CD4-positive, alpha-beta T cell (primary cell): ENCODE results near the gene TMEM145. TPM values are rescaled to one million over a fixed set of nuclear protein-coding genes. Genes with fewer than 3 reads are reported as not detected.

Experiments
- ATAC-seq: fragments of 200-7000 bp; cut with Tn5 transposase; one replicate; pipeline ENCODE4 v1.10.0; 2022; ENCODE audit warnings: mild to moderate bottlenecking; ENCODE audit not compliant: poor library complexity
- CTCF ChIA-PET: fragments of 350-600 bp; sonication (Branson Sonifier 250); formaldehyde crosslinking; loops from one replicate; lab custom pipeline; 2021; ENCODE audit warnings: antibody characterized with exemption, inconsistent platforms; lab: Charles Lee
- POLR2A ChIA-PET: fragments of 350-600 bp; sonication (Branson Sonifier 250); formaldehyde crosslinking; loops from one replicate; lab custom pipeline; 2021; ENCODE audit warnings: antibody characterized with exemption, inconsistent platforms; lab: Charles Lee
- DNase-seq, 14 experiments: peaks; one replicate each; pipeline ENCODE4 v3.0.0-alpha.2; 2013 to 2020; ENCODE audit warnings: mixed read lengths in 2 of 14
- H3K27ac ChIP-seq, 2 donors: one replicate each; pipeline versions ENCODE4 v1.5.1 to v1.7.0; 2013; ENCODE audit warnings: low read length in 2 of 2, low read depth in 1 of 2, mild to moderate bottlenecking in 1 of 2
- H3K27me3 ChIP-seq, 2 experiments: 1 replicate in 1 of 2; 2 replicates in 1 of 2; pipeline versions ENCODE4 v1.6.1 to v1.7.0; 2013; ENCODE audit warnings: low read length in 2 of 2, control low read depth in 1 of 2, mild to moderate bottlenecking in 1 of 2, moderate library complexity in 1 of 2; ENCODE audit not compliant: insufficient read depth in 2 of 2, control insufficient read depth in 1 of 2
- H3K36me3 ChIP-seq: one replicate; pipeline ENCODE4 v1.6.1; 2013; ENCODE audit warnings: low read length, control low read depth; ENCODE audit not compliant: insufficient read depth
- H3K4me1 ChIP-seq: one replicate; pipeline ENCODE4 v1.6.1; 2013; ENCODE audit warnings: low read length, control low read depth; ENCODE audit not compliant: insufficient read depth
- H3K4me3 ChIP-seq: one replicate; pipeline ENCODE4 v1.5.1; 2013; ENCODE audit warnings: mild to moderate bottlenecking, low read length, moderate library complexity
- H3K9me3 ChIP-seq, 2 experiments: 1 replicate in 1 of 2; 2 replicates in 1 of 2; pipeline versions ENCODE4 v1.6.1 to v1.7.0; 2013; ENCODE audit warnings: low read length in 2 of 2, mild to moderate bottlenecking in 2 of 2, control low read depth in 1 of 2, moderate library complexity in 1 of 2; ENCODE audit not compliant: control insufficient read depth in 1 of 2, insufficient read depth in 1 of 2
- H3K27ac Mint-ChIP-seq: one replicate; pipeline ENCODE4 v1.8.0; 2020; ENCODE audit warnings: mixed read lengths
- H3K27me3 Mint-ChIP-seq: one replicate; pipeline ENCODE4 v1.8.0; 2021; ENCODE audit warnings: mixed read lengths
- H3K36me3 Mint-ChIP-seq: one replicate; pipeline ENCODE4 v1.8.0; 2021; ENCODE audit warnings: low read depth, mixed read lengths
- H3K4me1 Mint-ChIP-seq: one replicate; pipeline ENCODE4 v1.8.0; 2021; ENCODE audit warnings: low read depth, mixed read lengths
- H3K4me3 Mint-ChIP-seq: one replicate; pipeline ENCODE4 v1.8.0; 2020; ENCODE audit warnings: mild to moderate bottlenecking, mixed read lengths
- H3K9me3 Mint-ChIP-seq: one replicate; pipeline ENCODE4 v1.8.0; 2020; ENCODE audit warnings: mixed read lengths
- intact Hi-C, 2 experiments: fragments of 100-400 bp; cut with DNase I in 1 of 2; cut with micrococcal nuclease in 1 of 2; formaldehyde crosslinking; loops; one replicate each; pipeline versions ENCODE4 v1.15.1 to v1.9.0; 2023 to 2025; cut with DNase I, micrococcal nuclease
- microRNA-seq: library from miRNA; unstranded; fragments of <30 nt; microRNA quantifications from one replicate; pipeline ENCODE4 v1.2.0, GENCODE V29; 2021; ENCODE audit warnings: borderline microRNAs expressed, borderline replicate concordance
- total RNA-seq, 174 experiments: library from RNA in 2 of 174; stranded (reverse) in 2 of 174; gene quantifications; one replicate each; pipeline ENCODE4 v1.2.3 and lab custom pipeline; 2021 to 2026
- TF ChIP-seq, protein P1 (sequence below): fragments of 200-600 bp; IDR thresholded peaks from one replicate; pipeline ENCODE4 v1.8.0; 2022; ENCODE audit warnings: antibody characterized with exemption, mild to moderate bottlenecking

TMEM145 gene
- total RNA-seq, 2 experiments from 2014 or later: not detected

DNA sequence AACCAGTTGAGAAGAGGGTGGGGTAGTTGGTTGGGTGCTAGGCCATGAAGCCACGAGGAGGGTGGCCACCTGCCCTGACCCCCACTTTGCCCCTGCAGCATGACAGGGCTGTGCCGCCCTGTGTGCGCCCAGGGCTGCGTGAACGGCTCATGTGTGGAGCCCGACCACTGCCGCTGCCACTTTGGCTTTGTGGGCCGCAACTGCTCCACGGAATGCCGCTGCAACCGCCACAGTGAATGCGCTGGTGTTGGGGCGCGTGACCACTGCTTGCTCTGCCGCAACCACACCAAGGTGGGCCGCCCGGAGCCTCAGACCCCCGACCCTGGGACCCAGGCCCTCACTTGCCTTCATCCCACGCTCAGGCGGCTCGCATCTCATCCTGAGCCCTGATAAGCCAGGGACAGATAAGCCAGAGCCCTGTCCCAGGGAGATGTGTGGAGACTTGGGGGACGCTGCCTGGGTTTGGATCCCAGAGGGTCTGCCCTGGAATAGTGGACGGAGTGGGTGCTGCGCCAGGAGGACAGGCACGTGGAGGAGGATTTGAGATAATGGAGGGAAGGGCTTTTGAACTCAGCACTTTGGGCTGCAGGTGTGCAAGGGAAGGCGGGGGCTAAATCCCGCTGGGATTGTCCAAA, 56.4 kb downstream of the TMEM145 start:
- H3K4me3 Mint-ChIP-seq: no peak overlapping the region
- CTCF ChIA-PET: no interaction called here
- no peak overlapping the region for H3K4me3 ChIP-seq
- H3K36me3 Mint-ChIP-seq: no peaks in the 10 kb centered on the region
- POLR2A ChIA-PET: no interaction called here
- H3K27me3 Mint-ChIP-seq: no peaks in the 10 kb centered on the region
- no peaks in the 10 kb centered on the region for H3K4me1 Mint-ChIP-seq
- H3K9me3 ChIP-seq: no peaks in the 10 kb centered on the region
- TF ChIP-seq, protein P1, sequence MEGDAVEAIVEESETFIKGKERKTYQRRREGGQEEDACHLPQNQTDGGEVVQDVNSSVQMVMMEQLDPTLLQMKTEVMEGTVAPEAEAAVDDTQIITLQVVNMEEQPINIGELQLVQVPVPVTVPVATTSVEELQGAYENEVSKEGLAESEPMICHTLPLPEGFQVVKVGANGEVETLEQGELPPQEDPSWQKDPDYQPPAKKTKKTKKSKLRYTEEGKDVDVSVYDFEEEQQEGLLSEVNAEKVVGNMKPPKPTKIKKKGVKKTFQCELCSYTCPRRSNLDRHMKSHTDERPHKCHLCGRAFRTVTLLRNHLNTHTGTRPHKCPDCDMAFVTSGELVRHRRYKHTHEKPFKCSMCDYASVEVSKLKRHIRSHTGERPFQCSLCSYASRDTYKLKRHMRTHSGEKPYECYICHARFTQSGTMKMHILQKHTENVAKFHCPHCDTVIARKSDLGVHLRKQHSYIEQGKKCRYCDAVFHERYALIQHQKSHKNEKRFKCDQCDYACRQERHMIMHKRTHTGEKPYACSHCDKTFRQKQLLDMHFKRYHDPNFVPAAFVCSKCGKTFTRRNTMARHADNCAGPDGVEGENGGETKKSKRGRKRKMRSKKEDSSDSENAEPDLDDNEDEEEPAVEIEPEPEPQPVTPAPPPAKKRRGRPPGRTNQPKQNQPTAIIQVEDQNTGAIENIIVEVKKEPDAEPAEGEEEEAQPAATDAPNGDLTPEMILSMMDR: no peak
- intact Hi-C loops: no loop called here
- H3K27me3 ChIP-seq: no peaks in the 10 kb centered on the region
- ATAC-seq (no peak), DNase-seq (no peak)
- no peak overlapping the region for H3K27ac ChIP-seq
- no peaks in the 10 kb centered on the region for H3K4me1 ChIP-seq
- no peaks in the 10 kb centered on the region for H3K36me3 ChIP-seq
- no peaks in the 10 kb centered on the region for H3K9me3 Mint-ChIP-seq
- H3K27ac Mint-ChIP-seq: no peak overlapping the region

DNA sequence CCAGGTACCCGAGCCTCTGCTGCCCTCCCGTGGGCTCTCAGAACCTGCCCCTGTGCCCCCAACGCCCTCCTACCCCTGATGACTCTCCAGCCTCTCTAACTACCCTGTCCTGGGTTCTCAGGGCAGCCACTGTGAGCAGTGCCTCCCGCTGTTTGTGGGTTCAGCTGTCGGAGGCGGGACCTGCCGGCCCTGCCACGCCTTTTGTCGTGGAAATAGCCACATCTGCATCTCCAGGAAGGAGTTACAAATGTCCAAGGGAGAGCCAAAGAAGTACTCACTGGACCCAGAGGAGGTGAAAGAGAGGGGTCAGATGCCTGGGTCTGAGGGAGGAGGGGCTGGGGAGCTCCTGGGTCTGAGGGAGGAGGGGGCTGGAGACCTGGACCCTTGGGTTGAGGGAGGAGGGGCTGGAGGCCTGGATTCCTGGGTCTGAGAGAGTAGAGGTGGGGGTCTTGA, 57.0 kb downstream of the TMEM145 start:
- no peak overlapping the region for H3K27ac ChIP-seq
- no peak overlapping the region for H3K4me3 ChIP-seq
- no peaks in the 10 kb centered on the region for H3K9me3 ChIP-seq
- H3K9me3 Mint-ChIP-seq: no peaks in the 10 kb centered on the region
- ATAC-seq (no peak), DNase-seq (no peak)
- ChIA-PET POLR2A (no interaction called here), CTCF (no interaction called here)
- H3K27me3 ChIP-seq: no peaks in the 10 kb centered on the region
- H3K36me3 ChIP-seq: no peaks in the 10 kb centered on the region
- no peak overlapping the region for H3K4me3 Mint-ChIP-seq
- no peaks in the 10 kb centered on the region for H3K36me3 Mint-ChIP-seq
- intact Hi-C loops: no loop called here
- H3K4me1 ChIP-seq: no peaks in the 10 kb centered on the region
- no peak overlapping the region for H3K27ac Mint-ChIP-seq
- H3K4me1 Mint-ChIP-seq: no peaks in the 10 kb centered on the region
- TF ChIP-seq, protein P1: no peak
- H3K27me3 Mint-ChIP-seq: no peaks in the 10 kb centered on the region

DNA sequence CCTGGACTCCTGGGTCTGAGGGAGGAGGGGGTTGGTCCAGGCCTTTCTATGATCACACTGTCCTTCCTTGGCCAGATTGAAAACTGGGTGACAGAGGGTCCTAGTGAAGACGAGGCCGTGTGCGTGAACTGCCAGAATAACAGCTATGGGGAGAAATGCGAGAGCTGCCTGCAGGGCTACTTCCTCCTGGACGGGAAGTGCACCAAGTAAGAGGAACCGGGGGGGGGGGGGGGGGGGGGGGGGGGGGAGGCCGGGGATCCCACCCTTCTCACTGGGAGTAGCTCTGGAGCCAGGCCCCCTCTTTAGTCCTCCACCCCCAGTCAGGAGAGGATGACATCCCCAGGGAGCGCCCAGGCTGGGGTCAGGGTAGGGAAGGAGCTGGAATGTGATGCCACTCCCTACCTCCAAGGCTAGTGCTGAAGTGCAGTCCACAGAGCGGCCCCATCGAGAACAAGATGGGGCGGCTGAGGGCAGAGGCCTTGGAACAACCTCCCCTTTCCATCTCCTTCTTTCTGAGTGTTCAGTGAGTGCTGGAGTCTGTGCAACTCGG, 57.6 kb downstream of the TMEM145 start:
- no peak for DNase-seq
- CTCF ChIA-PET: no interaction called here
- POLR2A ChIA-PET: no interaction called here

More for the DNA sequence above, 57.6 kb downstream of the TMEM145 start:
- no peaks in the 10 kb centered on the region for H3K36me3 ChIP-seq
- H3K4me3 ChIP-seq: no peak overlapping the region
- H3K36me3 Mint-ChIP-seq: no peaks in the 10 kb centered on the region
- no peaks in the 10 kb centered on the region for H3K4me1 Mint-ChIP-seq
- no peak for ATAC-seq
- no peaks in the 10 kb centered on the region for H3K4me1 ChIP-seq
- no peaks in the 10 kb centered on the region for H3K27me3 ChIP-seq
- intact Hi-C loops: no loop called here
- no peak overlapping the region for H3K27ac Mint-ChIP-seq
- TF ChIP-seq, protein P1: no peak
- H3K9me3 ChIP-seq: no peaks in the 10 kb centered on the region
- H3K27me3 Mint-ChIP-seq: no peaks in the 10 kb centered on the region
- H3K4me3 Mint-ChIP-seq: no peak overlapping the region
- no peaks in the 10 kb centered on the region for H3K9me3 Mint-ChIP-seq
- no peak overlapping the region for H3K27ac ChIP-seq

Small RNA genes lying within 50 kb of the gene (microRNA-seq; reads per million reads assigned to microRNA genes)
- not detected for gene MIR8077

Other genes starting within 250 kb of the TMEM145 start
- gene GRIK5, start 243.1 kb upstream of the TMEM145 start, total RNA-seq: under 1 TPM; 0.66 to 0.75 TPM
- 10 to 100 TPM; 21.5 to 24.0 TPM for gene ZNF574, start 237.1 kb upstream of the TMEM145 start, total RNA-seq
- 10 to 100 TPM; 18.6 to 19.9 TPM for gene POU2F2, start 180.9 kb upstream of the TMEM145 start, total RNA-seq
- 100 to 1,000 TPM in 1 of 2 experiments, 10 to 100 TPM in 1; 96.5 to 103 TPM for gene DEDD2, start 95.6 kb upstream of the TMEM145 start, total RNA-seq
- 1 to 10 TPM; 5.0 to 6.2 TPM for gene ZNF526, start 93.0 kb upstream of the TMEM145 start, total RNA-seq
- 10 to 100 TPM; 13.6 to 13.9 TPM for gene GSK3A, start 70.7 kb upstream of the TMEM145 start, total RNA-seq
- gene ERF, start 58.2 kb upstream of the TMEM145 start, total RNA-seq: 100 to 1,000 TPM; 105 to 113 TPM
- 100 to 1,000 TPM; 114 to 119 TPM for gene CIC, start 44.1 kb upstream of the TMEM145 start, total RNA-seq
- gene PRR19, start 11.2 kb upstream of the TMEM145 start, total RNA-seq: under 1 TPM in 1 of 2 experiments, not detected in 1; 0.16 TPM
- 10 to 100 TPM; 10.6 to 11.8 TPM for gene PAFAH1B3, start 10.7 kb upstream of the TMEM145 start, total RNA-seq
- gene MEGF8, start 12.3 kb downstream of the TMEM145 start, total RNA-seq: 1 to 10 TPM; 4.1 to 4.2 TPM
- gene CNFN, start 77.0 kb downstream of the TMEM145 start, total RNA-seq: not detected
- 1 to 10 TPM; 7.6 to 8.2 TPM for gene LIPE, start 114.1 kb downstream of the TMEM145 start, total RNA-seq
- not detected for gene CXCL17, start 129.6 kb downstream of the TMEM145 start, total RNA-seq
- gene CEACAM1, start 215.2 kb downstream of the TMEM145 start, total RNA-seq: 1 to 10 TPM; 1.2 to 2.0 TPM